HG03575 (cell line): ENCODE results near the gene SLC35F1.
"Not testable (repeated sequence)": the region's sequence is repeated elsewhere in the genome, so short reads cannot be mapped to it uniquely, and the experiment has no call there.

Experiments used
- ATAC-seq: cut with Tn5 transposase; IDR thresholded peaks from one replicate; pipeline ENCODE4 v1.9.1; 2021; ENCODE audit not compliant: unreplicated experiment, insufficient number of reproducible peaks, low FRiP score; ENCODE audit errors: extremely low read depth

The SLC35F1 gene

DNA sequence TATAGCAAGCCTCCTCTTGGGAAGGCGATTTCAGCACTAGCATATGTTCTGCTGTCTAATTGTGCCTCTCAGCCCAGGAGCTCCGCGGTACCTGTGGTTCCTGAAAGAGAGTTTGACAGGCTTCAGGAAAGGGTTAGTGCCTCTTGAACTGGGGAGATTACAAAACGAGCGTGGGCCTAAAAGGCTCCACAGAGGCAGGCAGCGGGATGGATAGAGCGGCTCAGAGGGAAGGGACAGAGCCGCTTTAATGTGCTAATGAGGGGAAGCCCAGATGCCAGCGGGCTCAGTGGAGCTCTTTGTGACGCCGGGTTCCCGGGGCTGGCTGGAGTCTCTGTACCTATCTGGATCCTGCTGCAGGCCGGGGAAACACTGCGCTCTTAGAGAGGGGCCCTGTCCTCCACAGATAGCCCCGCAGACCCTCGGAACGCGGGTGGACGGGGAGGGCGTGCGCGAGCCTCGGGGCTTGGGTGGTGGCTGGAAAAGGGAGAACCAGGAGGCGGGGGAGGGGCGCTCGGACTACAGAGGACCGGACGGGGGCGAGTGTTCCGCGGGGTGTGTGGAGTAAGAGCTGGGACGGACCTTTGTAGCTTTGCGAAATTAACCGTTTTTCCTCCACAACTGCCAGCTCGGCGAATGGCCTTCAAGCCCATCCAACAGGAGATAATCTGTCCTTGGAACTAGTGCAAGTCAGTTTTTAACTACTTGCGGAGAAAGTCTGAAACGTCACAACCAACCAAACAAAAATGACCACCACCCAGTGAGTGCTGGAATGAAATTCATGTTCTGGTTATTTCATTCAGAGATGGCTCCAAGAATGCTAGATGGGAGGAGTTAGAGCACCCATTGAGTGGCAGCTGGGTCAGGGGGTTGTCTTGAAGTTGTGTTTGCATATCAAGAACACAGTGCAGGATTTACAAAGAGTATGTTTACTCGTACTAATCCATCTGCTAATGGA lies 13.0 kb downstream of the SLC35F1 start:
- no peak for ATAC-seq

DNA sequence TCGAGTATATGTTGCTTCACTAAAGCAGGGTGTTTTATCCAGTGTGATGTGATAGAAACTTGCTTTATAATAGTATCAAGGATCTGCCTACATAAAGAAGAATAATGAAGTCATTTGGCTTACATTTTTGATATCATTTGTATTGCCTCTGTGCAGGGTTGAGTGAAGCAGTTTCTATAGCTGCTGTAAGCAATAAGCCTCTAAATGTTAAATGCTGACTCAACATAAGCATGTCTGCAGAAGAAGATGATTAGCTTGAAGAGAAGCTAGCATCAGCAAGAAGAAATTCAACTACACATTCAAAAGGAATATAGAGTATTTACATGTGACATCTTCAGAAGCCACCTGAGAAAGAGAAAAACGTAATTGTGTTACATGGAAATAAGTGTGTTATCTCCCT lies 17.6 kb downstream of the SLC35F1 start:
- ATAC-seq, result no peak

DNA sequence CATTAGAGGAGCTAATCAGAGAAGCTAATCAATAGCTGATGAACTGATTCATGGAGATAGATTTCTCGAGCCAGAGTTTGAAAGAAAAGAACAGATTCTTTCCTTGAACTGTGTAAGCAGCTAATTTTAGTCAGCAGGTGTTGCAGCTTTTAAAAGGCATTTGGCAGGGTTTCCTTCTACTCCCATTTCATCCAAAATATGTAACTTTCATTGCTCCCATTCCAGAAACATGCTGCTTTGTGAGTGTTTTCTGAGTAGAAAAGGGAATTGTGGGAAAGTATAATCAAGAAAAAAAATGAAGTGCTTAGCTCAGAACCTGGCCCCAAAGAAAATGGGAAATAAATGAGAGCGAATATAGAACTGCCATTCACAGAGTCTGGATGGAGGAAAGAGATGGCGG lies 20.8 kb downstream of the SLC35F1 start:
- ATAC-seq, result no peak

DNA sequence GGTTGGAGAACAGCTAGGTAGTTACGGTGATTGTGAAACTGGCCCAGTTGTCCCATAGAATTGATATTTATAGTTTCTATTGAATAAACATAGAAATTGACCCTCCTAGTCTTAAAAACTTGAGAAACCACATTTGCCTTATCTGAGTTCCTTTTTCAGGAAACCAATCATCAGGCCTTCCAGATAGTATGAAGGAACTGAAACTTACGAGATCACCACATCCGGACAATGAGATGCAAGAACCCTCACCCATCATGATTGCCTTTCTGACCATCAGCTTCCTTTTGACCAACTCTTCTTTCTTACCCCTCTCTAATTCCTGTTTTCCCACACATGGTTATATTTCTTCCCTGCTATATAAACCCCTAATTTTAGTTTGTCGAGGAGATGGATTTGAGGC lies 21.8 kb downstream of the SLC35F1 start:
- no peak for ATAC-seq

DNA sequence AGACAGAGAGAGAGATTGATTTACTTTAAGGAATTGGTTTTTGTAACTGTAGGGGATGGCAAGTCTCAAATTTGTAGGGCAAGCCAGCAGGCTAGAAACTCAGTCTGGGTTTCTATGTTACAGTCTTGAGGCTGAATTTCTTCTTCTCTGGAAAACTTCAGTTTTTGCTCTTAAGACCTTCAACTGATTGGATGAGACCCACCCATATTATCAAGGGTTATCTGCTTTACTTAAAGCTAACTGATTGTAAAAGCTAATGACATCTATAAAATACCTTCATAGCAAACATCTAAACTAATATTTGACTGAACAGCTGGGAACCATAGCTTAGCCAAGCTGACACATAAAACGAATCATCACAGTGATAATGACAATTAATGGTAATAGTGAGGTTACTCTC lies 22.4 kb downstream of the SLC35F1 start:
- ATAC-seq, result no peak

DNA sequence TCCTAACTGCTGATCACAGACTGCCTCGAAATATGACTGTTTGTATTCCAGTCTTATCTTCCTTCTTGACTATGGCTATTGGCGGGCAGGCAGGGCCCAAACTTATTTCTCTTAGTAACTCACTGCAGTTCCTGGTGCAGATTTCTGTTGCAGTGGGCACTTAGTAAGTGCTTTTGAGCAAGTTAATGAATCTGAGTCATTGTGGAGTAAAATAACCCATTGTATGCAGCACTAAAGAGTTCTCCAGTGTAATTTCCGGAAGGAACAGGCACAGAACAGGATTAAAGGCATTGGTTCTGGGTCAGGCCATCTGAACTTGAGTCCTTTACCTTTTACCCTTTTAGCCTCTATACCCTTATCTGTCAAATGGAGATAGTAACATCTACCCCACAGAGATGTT lies 23.6 kb downstream of the SLC35F1 start:
- ATAC-seq, result no peak

DNA sequence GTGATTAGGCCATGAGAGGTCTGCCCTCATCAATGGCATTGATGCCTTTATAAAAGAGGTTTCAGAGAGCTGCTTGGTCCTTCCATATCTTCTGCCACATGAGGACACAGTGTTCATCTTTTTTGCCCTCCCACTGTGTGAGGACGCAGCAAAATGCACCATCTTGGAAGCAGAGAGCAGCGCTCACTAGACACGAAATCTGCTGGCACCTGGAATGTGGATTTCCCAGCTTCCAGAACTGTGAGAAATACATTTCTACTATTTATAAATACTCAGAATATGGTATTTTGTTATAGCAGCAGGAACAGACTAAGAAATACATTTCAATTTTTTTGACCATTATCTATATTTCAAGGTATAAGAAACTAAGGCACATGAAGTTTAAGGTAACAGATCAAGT lies 24.9 kb downstream of the SLC35F1 start:
- no peak for ATAC-seq

DNA sequence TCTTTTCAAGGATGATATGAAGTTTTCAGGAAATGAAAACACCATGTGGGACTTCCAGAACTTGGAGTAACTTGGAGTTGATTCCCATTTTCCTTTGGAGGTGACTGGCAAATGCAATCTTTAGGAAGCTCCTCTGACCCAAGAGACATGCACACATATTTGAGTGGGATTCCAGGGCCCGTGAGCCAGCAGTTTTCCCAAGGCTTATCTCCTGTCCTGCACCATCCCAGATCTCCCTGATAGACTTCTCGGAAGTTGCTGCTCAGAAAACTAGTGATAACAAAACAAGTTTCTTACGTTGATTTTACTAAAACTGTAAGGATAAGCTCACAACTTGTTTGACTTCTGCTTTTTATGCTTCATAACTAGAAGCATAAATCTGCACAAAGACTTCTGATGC lies 25.6 kb downstream of the SLC35F1 start:
- no peak for ATAC-seq

DNA sequence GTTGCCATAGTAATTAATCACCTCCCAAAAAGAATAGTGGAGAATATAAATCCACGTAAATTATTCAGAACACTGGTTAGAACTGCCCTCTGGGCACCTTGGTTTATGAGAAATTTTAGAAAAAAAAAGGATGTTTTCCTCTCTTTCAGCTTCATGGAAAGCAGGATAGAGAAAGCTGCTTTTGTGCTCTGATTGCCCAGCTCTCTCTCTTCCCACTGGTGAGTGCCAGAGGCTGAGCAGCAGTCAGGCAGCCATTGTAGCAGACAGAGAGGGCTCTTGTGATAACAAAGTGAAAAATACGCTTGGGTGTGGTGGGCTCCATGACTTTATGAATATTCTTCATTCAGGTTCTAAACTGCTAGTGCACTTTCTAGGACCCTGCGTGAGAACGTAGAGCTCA lies 26.4 kb downstream of the SLC35F1 start:
- no peak for ATAC-seq

DNA sequence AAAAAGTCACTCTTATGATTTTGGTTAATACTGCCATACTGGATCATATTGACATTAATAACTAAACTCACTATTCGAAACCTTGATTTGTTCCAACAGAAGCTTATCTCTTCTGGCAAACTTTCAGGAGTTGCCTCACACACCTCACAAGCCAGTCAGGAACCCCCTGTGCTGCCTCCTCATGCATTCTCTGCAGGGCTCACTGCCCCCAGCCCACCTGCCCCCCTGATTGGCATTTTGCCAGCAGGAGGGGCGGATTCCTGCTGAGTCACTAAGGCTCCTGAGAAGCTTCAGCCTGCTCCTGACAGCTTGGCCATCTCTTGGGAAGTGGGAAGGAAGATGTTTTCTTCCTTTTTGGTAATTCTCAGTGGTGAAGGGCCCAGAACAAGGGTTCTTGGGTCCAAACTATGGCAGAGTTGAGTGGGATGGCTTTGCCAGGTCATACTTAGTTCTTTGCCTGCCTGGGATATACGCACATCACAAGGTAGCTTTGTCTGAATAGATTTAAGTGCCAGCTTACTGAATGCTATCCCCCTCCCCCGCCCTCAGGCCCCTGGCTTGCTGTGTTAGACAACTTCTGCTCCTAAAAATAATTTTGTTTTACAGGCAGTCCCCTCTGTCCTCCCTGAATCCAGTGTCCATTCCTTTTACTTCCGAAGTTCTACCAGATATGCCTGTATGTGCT lies 31.4 kb downstream of the SLC35F1 start:
- no peak for ATAC-seq

DNA sequence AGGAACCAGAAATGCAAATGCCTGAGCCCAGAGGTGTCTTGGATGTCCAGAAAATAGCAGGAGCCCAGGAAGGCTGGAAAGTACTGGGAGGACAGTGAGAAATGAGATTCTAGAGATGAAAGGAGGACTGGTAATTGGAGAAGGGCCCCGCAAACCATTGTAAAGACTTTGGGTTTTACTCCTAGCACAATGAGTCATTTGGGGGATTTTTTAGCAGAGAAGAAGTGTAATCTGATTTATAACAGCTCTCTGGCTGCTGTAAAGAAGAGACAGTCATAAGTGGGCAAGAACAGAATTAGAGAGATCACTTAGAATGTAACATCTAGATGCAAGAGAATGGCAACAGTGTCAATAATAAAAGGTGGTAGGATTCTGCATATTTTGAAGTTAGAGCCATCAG lies 40.2 kb downstream of the SLC35F1 start:
- no peak for ATAC-seq

DNA sequence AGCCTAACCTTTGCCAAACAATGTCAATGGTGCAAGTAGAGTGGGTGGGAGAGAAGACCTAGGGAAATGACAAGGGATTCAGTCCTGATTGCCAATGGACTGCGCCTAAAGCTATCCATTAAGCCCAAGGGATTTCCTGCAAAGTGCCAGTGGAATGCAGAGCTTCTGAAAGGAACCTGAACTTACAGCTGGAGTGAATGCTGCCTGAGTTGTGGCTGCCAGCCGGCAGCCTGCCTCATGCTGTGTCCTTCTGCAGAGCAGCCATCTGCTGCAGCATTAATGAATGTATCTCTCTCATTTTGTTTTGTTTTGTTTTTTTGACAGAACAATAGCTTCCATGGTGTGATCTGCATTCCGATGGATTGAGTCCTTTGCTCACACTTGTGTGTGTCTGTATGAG lies 44.7 kb downstream of the SLC35F1 start:
- ATAC-seq, result no peak

DNA sequence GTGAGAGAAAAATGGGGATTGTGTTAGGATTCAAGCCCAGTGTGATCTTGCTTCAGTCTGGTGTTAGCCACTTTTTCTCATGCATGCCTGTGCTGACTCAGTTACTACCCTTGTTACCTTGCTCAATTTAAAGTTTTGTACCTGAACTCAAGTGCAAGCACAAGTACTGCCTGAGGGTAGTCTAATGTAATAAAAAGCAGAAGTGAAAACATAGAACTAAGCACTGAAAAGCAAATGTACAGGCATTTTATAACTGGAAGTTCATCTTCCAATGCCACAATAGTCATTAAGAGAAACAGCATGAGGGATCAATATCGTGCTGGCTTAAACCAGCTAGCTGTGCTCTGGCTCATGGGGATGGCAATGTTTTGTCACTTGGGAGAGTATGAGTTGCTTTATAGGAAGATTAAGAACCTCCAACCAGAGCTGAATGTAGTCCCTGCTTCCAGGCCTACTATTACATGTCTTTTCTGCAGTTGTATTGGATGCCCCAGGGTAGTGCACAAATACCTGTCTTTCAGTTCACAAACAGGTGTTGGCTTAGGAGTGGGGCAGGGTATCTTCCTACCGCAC lies 48.7 kb downstream of the SLC35F1 start:
- ATAC-seq, result peak; percentile 59

DNA sequence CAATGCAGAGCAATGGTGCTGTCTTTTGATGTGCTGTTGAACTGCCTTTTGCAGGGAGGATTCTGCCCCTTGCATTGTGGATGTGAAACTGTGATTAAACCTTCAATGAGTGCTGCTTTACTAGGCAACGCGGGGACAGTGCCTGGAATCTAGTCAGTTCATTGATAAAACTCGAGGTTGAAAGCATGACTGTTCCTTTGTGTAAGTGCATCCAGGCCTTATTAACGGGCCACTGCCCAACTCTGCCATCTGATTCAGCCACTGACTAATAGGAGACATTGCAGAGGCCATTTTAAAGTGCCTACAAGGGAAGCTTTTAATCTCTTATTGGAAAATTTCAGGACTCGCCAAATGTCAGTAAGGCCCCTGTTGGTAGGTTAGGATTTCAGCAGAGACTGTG lies 49.3 kb downstream of the SLC35F1 start:
- ATAC-seq, result no peak

DNA sequence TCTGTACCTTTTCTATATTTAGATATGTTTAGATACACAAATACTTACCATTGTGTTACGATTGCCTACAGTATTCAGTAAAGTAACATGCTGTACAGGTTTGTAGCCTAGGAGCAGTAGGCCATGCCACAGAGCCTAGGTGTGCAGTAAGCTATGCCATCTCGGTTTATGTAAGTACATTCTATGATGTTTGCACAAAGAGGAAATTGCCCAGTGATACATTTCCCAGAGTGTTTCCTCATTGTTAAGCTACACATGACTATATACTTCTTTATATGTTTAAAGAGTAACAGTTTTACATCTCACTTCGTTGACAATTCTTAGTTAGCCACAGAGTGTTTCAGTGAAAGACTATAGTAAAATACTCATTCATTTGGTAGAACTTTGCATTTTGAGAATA lies 51.5 kb downstream of the SLC35F1 start:
- no peak for ATAC-seq

DNA sequence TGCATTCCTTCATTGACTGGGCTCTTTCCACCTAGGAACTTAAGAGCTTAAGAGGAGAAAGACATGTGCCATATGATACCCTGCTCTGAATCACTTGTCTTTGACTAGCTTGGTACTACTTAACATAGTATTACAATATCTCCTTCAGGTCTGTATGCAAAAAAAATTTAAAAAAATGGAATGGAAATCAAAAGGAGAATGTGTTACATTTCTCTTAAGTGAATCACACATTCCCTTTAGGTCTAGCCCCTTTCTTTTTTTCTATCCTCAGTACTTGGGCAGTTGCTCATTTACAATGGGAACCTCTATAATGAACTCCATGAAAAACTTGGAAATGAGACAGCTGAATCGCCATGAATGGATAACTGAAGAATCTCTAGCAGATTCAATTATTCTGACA lies 53.8 kb downstream of the SLC35F1 start:
- ATAC-seq, result no peak

DNA sequence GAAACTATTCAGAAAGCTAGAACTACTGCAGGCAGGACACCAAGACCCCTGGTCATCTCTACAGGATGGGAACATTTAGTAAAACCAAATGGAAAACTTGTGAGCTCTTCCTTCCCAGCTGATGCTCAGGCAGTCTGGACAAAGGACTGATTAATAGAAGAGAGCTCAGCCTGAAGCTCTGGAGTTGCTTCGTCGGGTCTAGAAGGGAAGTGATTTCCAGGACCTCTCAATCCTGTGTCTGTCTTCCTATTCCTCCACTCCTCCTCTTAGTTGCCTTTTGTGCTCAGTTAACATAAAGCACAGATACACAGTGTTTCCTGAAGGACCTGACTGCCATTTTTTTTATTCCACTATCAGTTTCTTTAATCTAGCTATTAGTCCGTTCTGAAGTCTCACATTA lies 54.2 kb downstream of the SLC35F1 start:
- ATAC-seq, result no peak

DNA sequence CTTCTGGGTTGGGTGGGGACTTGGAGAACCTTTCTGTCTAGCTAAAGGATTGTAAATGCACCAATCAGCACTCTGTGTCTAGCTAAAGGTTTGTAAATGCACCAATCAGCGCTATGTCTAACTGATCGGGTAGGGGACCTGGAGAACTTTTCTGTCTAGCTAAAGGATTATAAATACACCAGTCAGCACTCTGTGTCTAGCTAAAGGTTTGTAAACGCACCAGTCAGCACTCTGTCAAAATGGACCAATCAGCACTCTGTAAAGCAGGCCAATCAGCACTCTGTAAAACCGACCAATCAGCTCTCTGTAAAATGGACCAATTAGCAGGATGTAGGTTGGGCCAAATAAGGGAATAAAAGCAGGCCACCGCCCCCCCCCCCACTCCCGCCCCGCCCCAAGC lies 58.7 kb downstream of the SLC35F1 start:
- ATAC-seq, result not testable (repeated sequence)

DNA sequence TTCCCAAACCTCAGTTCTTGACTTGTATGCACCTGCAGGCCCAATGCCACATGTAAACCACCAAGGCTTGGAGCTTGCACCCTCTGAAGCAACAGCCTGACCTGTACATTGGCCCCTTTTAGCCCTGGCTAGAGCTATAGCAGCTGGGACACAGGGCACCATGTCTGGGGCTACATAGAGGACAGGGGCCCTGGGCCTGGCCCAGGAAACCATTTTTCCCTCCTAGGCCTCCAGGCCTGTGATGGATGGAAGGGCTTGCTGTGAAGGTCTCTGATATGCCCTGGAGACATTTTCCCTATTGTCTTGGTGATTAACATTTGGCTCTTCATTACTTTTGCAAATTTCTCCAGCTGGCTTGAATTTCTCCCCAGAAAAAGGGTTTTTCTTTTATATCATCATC lies 64.6 kb downstream of the SLC35F1 start:
- no peak for ATAC-seq
